WTC11 (cell line): Measurements from ENCODE around the gene ELP4. TPM values are rescaled to one million over a fixed set of nuclear protein-coding genes. Genes with fewer than 3 reads are reported as not detected.

Experiments
- ATAC-seq: fragments of 200-7000 bp; cut with Tn5 transposase; 2 replicates; pipeline ENCODE4 v1.10.0; 2021; ENCODE audit warnings: mild to moderate bottlenecking, moderate library complexity
- CTCF ChIA-PET: fragments of 300-600 bp; sonication (Branson Sonifier 250); formaldehyde crosslinking; loops from one replicate; lab custom pipeline; 2021; ENCODE audit warnings: antibody characterized with exemption; lab: Charles Lee
- POLR2A ChIA-PET: fragments of 350-600 bp; sonication (Branson Sonifier 250); formaldehyde crosslinking; loops from one replicate; lab custom pipeline; 2021; ENCODE audit warnings: antibody characterized with exemption; lab: Charles Lee
- DNase-seq: peaks from one replicate; pipeline ENCODE4 v3.0.0; 2021; ENCODE audit warnings: low spot score
- H3K27ac Mint-ChIP-seq: 2 replicates; pipeline ENCODE4 v1.8.0; 2021; ENCODE audit warnings: mixed read lengths
- H3K27me3 Mint-ChIP-seq: 2 replicates; pipeline ENCODE4 v1.8.0; 2021; ENCODE audit warnings: low read depth, mild to moderate bottlenecking, moderate library complexity, mixed read lengths
- H3K36me3 Mint-ChIP-seq: 2 replicates; pipeline ENCODE4 v1.8.0; 2021; ENCODE audit warnings: mixed read lengths
- H3K4me1 Mint-ChIP-seq: 2 replicates; pipeline ENCODE4 v1.8.0; 2022; ENCODE audit warnings: mixed read lengths
- H3K4me3 Mint-ChIP-seq: 2 replicates; pipeline ENCODE4 v1.8.0; 2021; ENCODE audit warnings: mild to moderate bottlenecking, moderate library complexity, mixed read lengths
- H3K9me3 Mint-ChIP-seq: 2 replicates; pipeline ENCODE4 v1.8.0; 2021; ENCODE audit warnings: mixed read lengths
- ATF3 ChIP-seq: sonication (generic); formaldehyde crosslinking; conservative IDR thresholded peaks from 2 replicates; pipeline ENCODE4 v1.8.1; 2022; ENCODE audit warnings: mild to moderate bottlenecking, missing genetic modification reagents
- CDX4 ChIP-seq: fragments of 250-450 bp; sonication (Bioruptor Pico); IDR thresholded peaks from 2 replicates; pipeline ENCODE4 v1.9.0; 2021; ENCODE audit warnings: moderate library complexity, mild to moderate bottlenecking, inconsistent platforms, borderline replicate concordance
- PRDM15 ChIP-seq: sonication (generic); formaldehyde crosslinking; IDR thresholded peaks from 2 replicates; pipeline ENCODE4 v1.8.0; 2022; ENCODE audit warnings: missing genetic modification reagents
- PREB ChIP-seq: sonication (generic); formaldehyde crosslinking; IDR thresholded peaks from 2 replicates; pipeline ENCODE4 v1.8.1; 2022; ENCODE audit warnings: mild to moderate bottlenecking, missing genetic modification reagents, moderate library complexity, borderline replicate concordance
- RORB ChIP-seq: fragments of 250-450 bp; sonication (Bioruptor Pico); IDR thresholded peaks from 2 replicates; pipeline ENCODE4 v1.9.0; 2021; ENCODE audit warnings: mild to moderate bottlenecking
- STAT6 ChIP-seq: sonication (generic); formaldehyde crosslinking; conservative IDR thresholded peaks from 2 replicates; pipeline ENCODE4 v1.8.1; 2023; ENCODE audit warnings: mild to moderate bottlenecking, low read depth, missing genetic modification reagents, moderate library complexity
- TEAD1 ChIP-seq: sonication (generic); formaldehyde crosslinking; IDR thresholded peaks from 2 replicates; pipeline ENCODE4 v1.8.0; 2022; ENCODE audit warnings: mild to moderate bottlenecking, missing genetic modification reagents
- ZNF232 ChIP-seq: sonication (generic); formaldehyde crosslinking; IDR thresholded peaks from 2 replicates; pipeline ENCODE4 v1.8.0; 2022; ENCODE audit warnings: mild to moderate bottlenecking, missing genetic modification reagents
- ZNF423 ChIP-seq: fragments of 250-450 bp; sonication (Bioruptor Pico); IDR thresholded peaks from 2 replicates; pipeline ENCODE4 v2.1.2; 2022; ENCODE audit warnings: mild to moderate bottlenecking, moderate library complexity
- total RNA-seq: library from RNA; stranded (reverse); gene quantifications from 3 replicates; pipeline ENCODE4 v1.2.3, GENCODE V29; 2021
- TF ChIP-seq, protein P1 (sequence below): fragments of 250-450 bp; sonication (Bioruptor Pico); IDR thresholded peaks from 2 replicates; pipeline ENCODE4 v1.8.0; 2021; ENCODE audit warnings: mild to moderate bottlenecking
- TF ChIP-seq, protein P2 (sequence below): sonication (generic); formaldehyde crosslinking; IDR thresholded peaks from 2 replicates; pipeline ENCODE4 v1.8.1; 2022; ENCODE audit warnings: low read depth, missing genetic modification reagents, borderline replicate concordance
- TF ChIP-seq, protein P3 (sequence below): sonication (generic); formaldehyde crosslinking; IDR thresholded peaks from 2 replicates; pipeline ENCODE4 v1.8.0; 2023; ENCODE audit warnings: missing genetic modification reagents
- TF ChIP-seq, protein P4 (sequence below): sonication (generic); formaldehyde crosslinking; IDR thresholded peaks from 2 replicates; pipeline ENCODE4 v1.8.1; 2023; ENCODE audit warnings: mild to moderate bottlenecking, missing genetic modification reagents, borderline replicate concordance

Gene ELP4
- total RNA-seq, 1 experiment from 2014 or later = 14.6 TPM

GRCh38 chr11:31780078-31780477 lies 270.5 kb downstream of the ELP4 start:
- TF ChIP-seq ZNF232 (CRISPR knock-in tag) (no peak), ZNF423 (no peak), STAT6 (CRISPR knock-in tag) (no peak), TEAD1 (CRISPR knock-in tag) (no peak), PRDM15 (CRISPR knock-in tag) (no peak), PREB (CRISPR knock-in tag) (no peak), RORB (CRISPR knock-in tag) (no peak), CDX4 (CRISPR knock-in tag) (no peak), ATF3 (no peak)
- TF ChIP-seq, protein P1, sequence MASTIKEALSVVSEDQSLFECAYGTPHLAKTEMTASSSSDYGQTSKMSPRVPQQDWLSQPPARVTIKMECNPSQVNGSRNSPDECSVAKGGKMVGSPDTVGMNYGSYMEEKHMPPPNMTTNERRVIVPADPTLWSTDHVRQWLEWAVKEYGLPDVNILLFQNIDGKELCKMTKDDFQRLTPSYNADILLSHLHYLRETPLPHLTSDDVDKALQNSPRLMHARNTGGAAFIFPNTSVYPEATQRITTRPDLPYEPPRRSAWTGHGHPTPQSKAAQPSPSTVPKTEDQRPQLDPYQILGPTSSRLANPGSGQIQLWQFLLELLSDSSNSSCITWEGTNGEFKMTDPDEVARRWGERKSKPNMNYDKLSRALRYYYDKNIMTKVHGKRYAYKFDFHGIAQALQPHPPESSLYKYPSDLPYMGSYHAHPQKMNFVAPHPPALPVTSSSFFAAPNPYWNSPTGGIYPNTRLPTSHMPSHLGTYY = no peak
- TF ChIP-seq, protein P2, sequence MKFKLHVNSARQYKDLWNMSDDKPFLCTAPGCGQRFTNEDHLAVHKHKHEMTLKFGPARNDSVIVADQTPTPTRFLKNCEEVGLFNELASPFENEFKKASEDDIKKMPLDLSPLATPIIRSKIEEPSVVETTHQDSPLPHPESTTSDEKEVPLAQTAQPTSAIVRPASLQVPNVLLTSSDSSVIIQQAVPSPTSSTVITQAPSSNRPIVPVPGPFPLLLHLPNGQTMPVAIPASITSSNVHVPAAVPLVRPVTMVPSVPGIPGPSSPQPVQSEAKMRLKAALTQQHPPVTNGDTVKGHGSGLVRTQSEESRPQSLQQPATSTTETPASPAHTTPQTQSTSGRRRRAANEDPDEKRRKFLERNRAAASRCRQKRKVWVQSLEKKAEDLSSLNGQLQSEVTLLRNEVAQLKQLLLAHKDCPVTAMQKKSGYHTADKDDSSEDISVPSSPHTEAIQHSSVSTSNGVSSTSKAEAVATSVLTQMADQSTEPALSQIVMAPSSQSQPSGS (CRISPR knock-in tag) = no peak
- TF ChIP-seq, protein P3, sequence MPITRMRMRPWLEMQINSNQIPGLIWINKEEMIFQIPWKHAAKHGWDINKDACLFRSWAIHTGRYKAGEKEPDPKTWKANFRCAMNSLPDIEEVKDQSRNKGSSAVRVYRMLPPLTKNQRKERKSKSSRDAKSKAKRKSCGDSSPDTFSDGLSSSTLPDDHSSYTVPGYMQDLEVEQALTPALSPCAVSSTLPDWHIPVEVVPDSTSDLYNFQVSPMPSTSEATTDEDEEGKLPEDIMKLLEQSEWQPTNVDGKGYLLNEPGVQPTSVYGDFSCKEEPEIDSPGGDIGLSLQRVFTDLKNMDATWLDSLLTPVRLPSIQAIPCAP = no peak
- TF ChIP-seq, protein P4, sequence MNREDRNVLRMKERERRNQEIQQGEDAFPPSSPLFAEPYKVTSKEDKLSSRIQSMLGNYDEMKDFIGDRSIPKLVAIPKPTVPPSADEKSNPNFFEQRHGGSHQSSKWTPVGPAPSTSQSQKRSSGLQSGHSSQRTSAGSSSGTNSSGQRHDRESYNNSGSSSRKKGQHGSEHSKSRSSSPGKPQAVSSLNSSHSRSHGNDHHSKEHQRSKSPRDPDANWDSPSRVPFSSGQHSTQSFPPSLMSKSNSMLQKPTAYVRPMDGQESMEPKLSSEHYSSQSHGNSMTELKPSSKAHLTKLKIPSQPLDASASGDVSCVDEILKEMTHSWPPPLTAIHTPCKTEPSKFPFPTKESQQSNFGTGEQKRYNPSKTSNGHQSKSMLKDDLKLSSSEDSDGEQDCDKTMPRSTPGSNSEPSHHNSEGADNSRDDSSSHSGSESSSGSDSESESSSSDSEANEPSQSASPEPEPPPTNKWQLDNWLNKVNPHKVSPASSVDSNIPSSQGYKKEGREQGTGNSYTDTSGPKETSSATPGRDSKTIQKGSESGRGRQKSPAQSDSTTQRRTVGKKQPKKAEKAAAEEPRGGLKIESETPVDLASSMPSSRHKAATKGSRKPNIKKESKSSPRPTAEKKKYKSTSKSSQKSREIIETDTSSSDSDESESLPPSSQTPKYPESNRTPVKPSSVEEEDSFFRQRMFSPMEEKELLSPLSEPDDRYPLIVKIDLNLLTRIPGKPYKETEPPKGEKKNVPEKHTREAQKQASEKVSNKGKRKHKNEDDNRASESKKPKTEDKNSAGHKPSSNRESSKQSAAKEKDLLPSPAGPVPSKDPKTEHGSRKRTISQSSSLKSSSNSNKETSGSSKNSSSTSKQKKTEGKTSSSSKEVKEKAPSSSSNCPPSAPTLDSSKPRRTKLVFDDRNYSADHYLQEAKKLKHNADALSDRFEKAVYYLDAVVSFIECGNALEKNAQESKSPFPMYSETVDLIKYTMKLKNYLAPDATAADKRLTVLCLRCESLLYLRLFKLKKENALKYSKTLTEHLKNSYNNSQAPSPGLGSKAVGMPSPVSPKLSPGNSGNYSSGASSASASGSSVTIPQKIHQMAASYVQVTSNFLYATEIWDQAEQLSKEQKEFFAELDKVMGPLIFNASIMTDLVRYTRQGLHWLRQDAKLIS = no peak
- peaks cover 6% of the 10 kb centered on the region for H3K9me3 Mint-ChIP-seq
- ATAC-seq (no peak), DNase-seq (no peak)
- CTCF ChIA-PET = interaction anchor here (1.0 to 1.4 kb wide), 2 partner anchors 19 to 178 kb away, joined by 3 to 4 read pairs; no protein-coding TSS in a partner anchor
- H3K4me1 Mint-ChIP-seq = peaks cover 5% of the 10 kb centered on the region
- H3K27ac Mint-ChIP-seq = no peak overlapping the region
- POLR2A ChIA-PET = no interaction called here
- H3K27me3 Mint-ChIP-seq = no peaks in the 10 kb centered on the region
- 0 out of 2 replicates have a peak, but pooled peaks cover 4% of the 10 kb centered on the region for H3K36me3 Mint-ChIP-seq
- no peak overlapping the region for H3K4me3 Mint-ChIP-seq
